Activated T-cell treated with anti-CD3 and anti-CD28 coated beads, Interleukin-2, amount 50 U/mL, for 24 hours (primary cell): Measurements from ENCODE around the gene NTN4.

Source experiments
- DNase-seq: peaks from one replicate; pipeline ENCODE4 v3.0.0-alpha.2; 2020
- H3K27ac Mint-ChIP-seq: 2 replicates; pipeline ENCODE4 v1.8.0; 2020; ENCODE audit warnings: mild to moderate bottlenecking, mixed read lengths
- H3K27me3 Mint-ChIP-seq: 2 replicates; pipeline ENCODE4 v1.8.0; 2020; ENCODE audit warnings: mixed read lengths
- H3K36me3 Mint-ChIP-seq: 2 replicates; pipeline ENCODE4 v1.8.0; 2020; ENCODE audit warnings: low read depth, mixed read lengths
- H3K4me1 Mint-ChIP-seq: 2 replicates; pipeline ENCODE4 v1.8.0; 2020; ENCODE audit warnings: low read depth, mixed read lengths
- H3K4me3 Mint-ChIP-seq: 2 replicates; pipeline ENCODE4 v1.8.0; 2020; ENCODE audit warnings: mild to moderate bottlenecking, moderate library complexity, mixed read lengths
- H3K9me3 Mint-ChIP-seq: 2 replicates; pipeline ENCODE4 v1.8.0; 2020; ENCODE audit warnings: mixed read lengths

NTN4 gene

DNA sequence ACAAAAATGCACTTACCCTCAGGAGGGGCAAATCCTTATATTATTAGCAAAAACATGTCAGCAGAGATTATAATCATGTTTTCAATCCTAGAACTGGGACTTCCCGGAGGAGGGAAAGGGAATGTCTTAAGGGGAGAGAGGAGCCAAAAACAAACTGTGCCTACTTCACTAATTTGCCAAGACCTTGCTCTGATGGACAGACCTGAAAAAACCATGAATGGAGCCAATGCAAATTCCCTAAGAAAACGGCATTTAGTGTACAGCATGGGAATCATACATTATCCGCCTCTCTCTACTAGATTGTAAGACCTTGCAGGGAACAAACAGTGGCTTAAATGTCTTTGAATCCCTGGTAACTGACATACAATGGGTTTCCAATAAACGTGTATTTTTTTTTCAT, 70.4 kb downstream of the NTN4 start:
- H3K4me3 Mint-ChIP-seq: no peak overlapping the region
- H3K27me3 Mint-ChIP-seq: no peaks in the 10 kb centered on the region
- no peak for DNase-seq
- H3K27ac Mint-ChIP-seq: no peak overlapping the region
- no peaks in the 10 kb centered on the region for H3K4me1 Mint-ChIP-seq
- no peaks in the 10 kb centered on the region for H3K9me3 Mint-ChIP-seq
- H3K36me3 Mint-ChIP-seq: no peaks in the 10 kb centered on the region

DNA sequence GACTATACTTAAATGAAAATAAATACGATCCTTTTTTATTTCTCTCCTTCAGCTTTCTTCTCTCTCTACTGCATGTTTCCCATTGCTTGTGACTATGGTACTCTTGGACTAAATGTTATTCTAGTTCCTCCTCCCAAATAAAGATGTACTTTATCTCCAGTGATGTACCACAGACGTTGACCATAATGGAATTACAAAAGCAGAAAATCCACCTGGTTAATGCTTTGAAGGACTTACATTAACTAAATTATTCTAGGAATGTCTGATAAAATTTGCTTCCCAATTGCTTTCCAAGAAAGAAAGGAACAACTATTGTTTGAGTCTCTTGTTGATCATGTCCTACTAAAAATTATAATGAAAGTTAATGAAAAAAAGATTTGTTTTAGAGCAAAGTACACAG, 71.8 kb downstream of the NTN4 start:
- H3K27ac Mint-ChIP-seq: no peak overlapping the region

DNA sequence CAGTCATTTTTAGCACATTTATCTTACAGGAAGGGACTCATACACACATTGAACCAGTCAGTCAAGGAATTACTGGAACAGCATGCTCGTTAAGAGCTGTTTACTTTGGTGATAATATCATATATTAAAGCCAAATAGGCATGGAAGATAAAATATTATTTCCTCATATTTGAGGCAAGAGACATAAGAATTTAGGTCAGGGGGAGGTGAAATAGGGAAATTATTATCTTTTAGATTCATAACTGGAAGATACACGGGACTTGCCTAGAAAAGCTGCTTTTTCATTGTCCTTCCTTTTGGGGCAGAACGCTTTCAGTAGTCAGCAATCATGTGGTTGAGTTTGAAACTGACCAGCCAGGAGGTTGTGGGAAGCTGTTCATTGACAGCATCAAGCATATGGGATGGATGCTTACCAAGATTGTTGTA, 72.5 kb downstream of the NTN4 start:
- no peak overlapping the region for H3K27ac Mint-ChIP-seq
- no peak overlapping the region for H3K4me3 Mint-ChIP-seq
- no peaks in the 10 kb centered on the region for H3K9me3 Mint-ChIP-seq
- no peak for DNase-seq
- no peaks in the 10 kb centered on the region for H3K36me3 Mint-ChIP-seq
- no peaks in the 10 kb centered on the region for H3K4me1 Mint-ChIP-seq
- no peaks in the 10 kb centered on the region for H3K27me3 Mint-ChIP-seq

More for the DNA sequence above, 71.8 kb downstream of the NTN4 start:
- H3K9me3 Mint-ChIP-seq: no peaks in the 10 kb centered on the region
- no peak overlapping the region for H3K4me3 Mint-ChIP-seq
- H3K36me3 Mint-ChIP-seq: no peaks in the 10 kb centered on the region
- no peaks in the 10 kb centered on the region for H3K4me1 Mint-ChIP-seq
- no peak for DNase-seq
- H3K27me3 Mint-ChIP-seq: no peaks in the 10 kb centered on the region

DNA sequence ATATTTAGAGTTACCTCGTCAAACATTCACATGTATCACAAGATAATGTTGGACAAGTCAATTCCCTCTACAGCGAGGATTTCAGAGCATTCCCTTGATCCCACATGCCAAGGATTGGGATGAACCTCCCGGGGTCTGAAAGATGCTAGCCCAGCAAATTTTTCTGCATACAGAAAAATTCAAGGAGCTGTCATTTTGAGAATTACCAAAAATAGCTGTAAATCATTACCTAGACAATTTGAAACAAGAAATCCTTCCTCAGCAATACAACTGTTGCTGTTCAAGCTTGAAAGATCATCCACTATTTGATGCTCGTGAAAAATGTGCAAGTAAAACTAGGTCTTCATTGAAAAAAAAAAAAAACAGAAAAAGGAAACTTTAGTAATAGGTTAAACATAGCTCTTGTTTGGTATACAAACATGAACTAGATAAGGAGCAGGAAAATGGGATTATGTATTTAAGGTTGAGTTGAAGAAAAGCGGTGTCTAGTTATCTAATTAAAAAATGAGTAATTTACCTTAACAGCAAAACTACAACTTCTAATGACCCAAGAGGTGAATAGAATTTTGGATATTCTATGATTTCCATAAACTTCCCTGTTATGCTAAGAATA, 73.1 kb downstream of the NTN4 start:
- Mint-ChIP-seq H3K9me3 (no peaks in the 10 kb centered on the region), H3K27me3 (no peaks in the 10 kb centered on the region), H3K4me1 (no peaks in the 10 kb centered on the region), H3K27ac (no peak overlapping the region), H3K36me3 (no peaks in the 10 kb centered on the region), H3K4me3 (no peak overlapping the region)
- DNase-seq: no peak

DNA sequence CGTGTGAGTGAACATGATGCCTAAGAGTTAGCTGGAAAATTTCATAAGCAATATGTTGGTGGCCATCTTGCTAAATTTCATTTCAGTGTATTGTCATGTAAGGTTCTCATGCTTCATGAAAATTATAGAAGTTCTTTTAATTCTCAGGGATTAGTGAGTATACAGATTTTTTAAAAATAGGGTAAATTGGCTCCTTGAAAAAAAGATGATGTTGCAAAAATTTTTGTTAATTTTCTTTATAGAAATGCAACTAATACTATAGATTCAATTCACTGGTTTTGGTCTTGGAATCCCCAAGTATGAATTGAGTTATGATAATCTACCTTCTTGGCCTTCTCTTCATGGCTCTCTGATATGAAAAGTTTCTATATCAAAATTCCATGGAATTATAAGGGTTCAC, 75.4 kb downstream of the NTN4 start:
- H3K27me3 Mint-ChIP-seq: no peaks in the 10 kb centered on the region
- no peak overlapping the region for H3K4me3 Mint-ChIP-seq
- DNase-seq: no peak
- H3K27ac Mint-ChIP-seq: no peak overlapping the region
- no peaks in the 10 kb centered on the region for H3K4me1 Mint-ChIP-seq
- H3K36me3 Mint-ChIP-seq: no peaks in the 10 kb centered on the region
- no peaks in the 10 kb centered on the region for H3K9me3 Mint-ChIP-seq

DNA sequence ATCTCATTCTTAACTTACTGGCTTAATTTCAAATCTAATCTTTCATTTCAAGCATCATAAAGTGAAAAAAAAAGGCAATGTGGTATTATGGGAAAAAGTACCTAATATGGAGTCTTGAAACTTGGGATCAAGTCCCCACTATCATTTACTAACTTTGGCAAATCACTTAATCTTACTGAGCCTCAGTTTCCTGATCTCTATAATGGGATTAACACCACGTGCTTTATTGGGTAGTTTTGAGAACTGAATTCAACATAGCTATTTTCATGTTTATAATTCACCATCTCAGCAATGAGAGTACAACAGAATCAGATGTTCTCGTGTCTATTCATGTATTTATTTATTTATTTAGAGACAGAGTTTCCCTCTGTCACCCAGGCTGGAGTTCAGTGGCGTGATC, 78.3 kb downstream of the NTN4 start:
- H3K36me3 Mint-ChIP-seq: no peaks in the 10 kb centered on the region
- no peaks in the 10 kb centered on the region for H3K9me3 Mint-ChIP-seq
- H3K27ac Mint-ChIP-seq: no peak overlapping the region
- peaks cover under 1% of the 10 kb centered on the region for H3K27me3 Mint-ChIP-seq
- no peak overlapping the region for H3K4me3 Mint-ChIP-seq
- no peaks in the 10 kb centered on the region for H3K4me1 Mint-ChIP-seq
- DNase-seq: no peak

DNA sequence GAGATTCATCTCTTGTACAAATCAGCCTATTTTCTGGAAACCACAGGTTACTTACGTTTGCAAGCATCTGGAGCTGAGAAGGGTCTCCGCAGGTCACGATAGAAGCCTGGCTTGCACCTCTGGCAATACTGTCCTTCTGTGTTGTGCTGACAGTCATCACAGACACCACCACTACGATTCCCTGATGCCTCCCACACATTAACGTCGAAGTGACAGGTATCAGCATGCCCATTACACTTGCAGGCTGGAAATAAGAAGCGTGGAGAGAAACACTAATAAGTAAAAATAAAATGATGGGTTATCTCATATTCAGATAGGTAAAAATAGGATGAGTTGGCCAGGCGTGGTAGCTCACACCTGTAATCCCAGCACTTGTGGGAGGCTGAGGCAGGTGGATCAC, 80.2 kb downstream of the NTN4 start:
- Mint-ChIP-seq H3K36me3 (no peaks in the 10 kb centered on the region), H3K9me3 (no peaks in the 10 kb centered on the region), H3K27ac (no peak overlapping the region), H3K27me3 (peaks cover 3% of the 10 kb centered on the region), H3K4me3 (no peak overlapping the region), H3K4me1 (no peaks in the 10 kb centered on the region)
- DNase-seq: no peak

DNA sequence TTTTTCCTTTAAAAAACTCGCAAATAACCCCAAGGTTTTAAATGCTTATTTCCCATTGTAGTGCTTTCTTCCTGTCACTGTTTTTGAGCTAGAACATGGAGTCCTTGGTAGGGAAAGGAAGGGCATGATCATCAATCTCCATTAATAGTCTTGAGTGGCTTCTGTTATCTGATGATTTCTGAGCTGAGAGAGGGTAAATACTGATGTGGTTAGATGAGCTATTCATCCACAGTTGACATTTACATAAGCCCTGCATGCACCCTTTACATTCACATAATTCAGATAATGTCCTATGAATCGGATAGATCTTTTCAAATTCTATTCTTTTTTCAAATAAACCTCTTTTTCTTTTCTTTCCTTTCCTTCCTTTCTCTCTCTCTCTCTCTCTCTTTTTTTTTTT, 81.4 kb downstream of the NTN4 start:
- no peak for DNase-seq
- Mint-ChIP-seq H3K27me3 (peaks cover 8% of the 10 kb centered on the region), H3K4me1 (no peaks in the 10 kb centered on the region), H3K36me3 (no peaks in the 10 kb centered on the region), H3K4me3 (no peak overlapping the region), H3K9me3 (no peaks in the 10 kb centered on the region), H3K27ac (no peak overlapping the region)

DNA sequence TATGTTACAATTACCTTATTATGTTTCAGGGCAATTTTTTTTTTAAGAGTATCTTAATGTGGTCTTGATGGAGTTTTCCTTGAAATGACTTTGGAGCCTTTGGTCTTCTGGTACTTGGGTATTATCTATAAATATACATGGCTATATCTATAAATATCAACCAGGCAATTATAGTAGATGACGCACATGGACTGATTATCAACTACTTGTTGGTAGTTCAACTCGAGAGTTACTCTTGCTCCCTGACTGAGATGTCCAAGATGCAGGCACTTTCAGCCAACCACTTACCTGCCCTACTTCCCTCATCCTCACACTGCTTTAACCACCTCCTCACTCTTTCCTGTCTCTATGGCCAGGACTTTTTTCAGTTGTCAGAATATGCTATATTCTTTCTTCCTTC, 85.4 kb downstream of the NTN4 start:
- DNase-seq: no peak
- no peaks in the 10 kb centered on the region for H3K36me3 Mint-ChIP-seq
- no peak overlapping the region for H3K27ac Mint-ChIP-seq
- H3K9me3 Mint-ChIP-seq: no peaks in the 10 kb centered on the region
- peaks cover 22% of the 10 kb centered on the region for H3K27me3 Mint-ChIP-seq
- H3K4me3 Mint-ChIP-seq: no peak overlapping the region
- peaks cover 3% of the 10 kb centered on the region for H3K4me1 Mint-ChIP-seq

DNA sequence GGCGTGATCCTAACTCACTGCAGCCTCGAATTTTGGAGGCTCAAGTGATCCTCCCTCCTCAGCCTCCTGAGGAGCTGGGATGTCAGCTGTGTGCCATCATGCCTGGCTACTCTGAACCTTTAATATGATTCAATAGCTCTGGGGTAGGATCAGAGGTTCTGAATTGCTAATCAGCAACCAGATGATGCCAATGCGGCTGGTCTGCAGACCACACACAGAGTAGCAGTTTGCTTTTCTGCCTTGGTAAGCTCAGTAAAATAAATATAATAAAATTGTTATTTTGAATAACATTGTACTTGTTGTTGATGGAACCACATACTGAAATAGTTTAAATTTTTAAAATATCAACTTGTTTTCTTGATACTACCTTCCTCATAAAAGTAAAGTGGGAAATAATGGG, 86.6 kb downstream of the NTN4 start:
- H3K27ac Mint-ChIP-seq: no peak overlapping the region
- DNase-seq: no peak
- H3K9me3 Mint-ChIP-seq: no peaks in the 10 kb centered on the region
- H3K4me1 Mint-ChIP-seq: peaks cover 3% of the 10 kb centered on the region
- no peak overlapping the region for H3K4me3 Mint-ChIP-seq
- H3K36me3 Mint-ChIP-seq: no peaks in the 10 kb centered on the region
- H3K27me3 Mint-ChIP-seq: peaks cover 22% of the 10 kb centered on the region

DNA sequence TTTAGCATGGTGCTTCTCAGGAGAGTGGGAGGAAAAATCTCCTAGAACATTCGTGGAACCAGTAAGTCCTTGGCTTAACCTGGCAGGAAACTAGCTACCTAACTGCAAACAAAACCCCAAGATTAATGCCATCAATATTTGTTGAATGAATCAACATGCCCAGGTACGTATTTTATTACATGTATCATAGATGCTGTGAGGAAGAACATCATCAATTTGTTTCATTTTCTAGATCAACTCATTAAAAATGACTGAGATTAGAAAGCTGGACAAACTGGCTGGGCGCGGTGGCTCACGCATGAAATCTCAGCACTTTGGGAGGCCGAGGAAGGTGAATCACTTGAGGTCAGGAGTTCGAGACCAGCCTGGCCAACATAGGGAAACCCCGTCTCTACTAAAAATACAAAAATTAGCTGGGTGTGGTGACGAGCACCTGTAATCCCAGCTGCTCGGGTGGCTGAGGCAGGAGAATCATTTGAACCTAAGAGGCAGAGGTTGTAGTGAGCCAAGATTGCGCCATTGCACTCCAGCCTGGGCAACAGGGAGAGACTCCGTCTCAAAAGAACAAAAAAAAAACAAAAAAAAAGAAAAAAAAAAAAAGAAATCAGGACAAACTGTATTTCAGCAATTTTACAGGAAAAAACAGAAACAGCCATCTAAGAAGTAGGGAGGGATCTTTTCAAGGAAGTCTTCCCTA, 88.7 kb downstream of the NTN4 start:
- no peaks in the 10 kb centered on the region for H3K9me3 Mint-ChIP-seq
- peaks cover 3% of the 10 kb centered on the region for H3K4me1 Mint-ChIP-seq
- no peak overlapping the region for H3K4me3 Mint-ChIP-seq
- H3K27me3 Mint-ChIP-seq: peaks cover 19% of the 10 kb centered on the region
- DNase-seq: no peak
- H3K36me3 Mint-ChIP-seq: no peaks in the 10 kb centered on the region
- no peak overlapping the region for H3K27ac Mint-ChIP-seq

DNA sequence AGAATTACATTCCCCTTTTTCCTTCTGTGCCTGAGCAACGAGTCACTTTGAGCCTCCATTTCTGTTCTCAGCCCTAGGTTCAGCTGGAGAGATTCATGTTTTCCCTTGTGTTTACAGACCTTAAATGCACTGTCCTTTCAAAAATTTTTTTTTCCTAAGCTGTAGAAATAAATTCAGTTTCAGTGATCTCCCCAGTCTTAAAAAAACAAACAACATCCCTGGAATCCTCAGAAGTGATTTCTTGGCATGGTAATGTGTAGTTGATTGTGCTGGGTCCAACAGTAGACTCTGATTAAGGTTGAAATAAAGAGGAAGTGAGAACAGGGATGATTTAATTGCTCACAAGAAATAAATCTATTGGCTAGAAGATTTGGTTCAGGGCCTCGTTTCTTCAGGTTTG, 89.3 kb downstream of the NTN4 start:
- H3K27me3 Mint-ChIP-seq: peaks cover 19% of the 10 kb centered on the region
- H3K9me3 Mint-ChIP-seq: no peaks in the 10 kb centered on the region
- no peaks in the 10 kb centered on the region for H3K36me3 Mint-ChIP-seq
- no peak overlapping the region for H3K27ac Mint-ChIP-seq
- no peak for DNase-seq
- H3K4me1 Mint-ChIP-seq: peaks cover 3% of the 10 kb centered on the region
- H3K4me3 Mint-ChIP-seq: no peak overlapping the region

DNA sequence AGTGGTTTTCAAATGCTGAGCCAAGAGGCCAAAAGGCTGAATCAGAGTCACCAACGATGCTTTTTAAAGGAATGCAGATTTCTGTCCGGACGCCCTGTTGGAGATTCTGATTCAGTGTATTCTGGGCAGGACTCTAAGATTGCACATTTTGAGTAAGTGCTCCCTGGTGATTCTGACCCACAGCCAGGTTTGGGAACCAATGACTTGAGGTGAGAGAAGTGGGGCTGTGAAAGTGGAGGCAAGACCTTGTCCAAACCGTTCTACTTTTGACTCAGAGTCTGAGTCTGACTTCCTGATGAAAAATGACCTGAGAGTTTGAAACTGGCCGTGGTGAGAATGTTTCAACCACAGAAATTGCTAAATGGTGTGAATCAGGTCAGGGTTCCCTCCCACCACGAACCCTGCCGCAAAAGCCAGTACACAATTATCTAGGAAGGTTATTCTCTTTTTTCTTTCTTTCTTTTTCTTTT, 90.2 kb downstream of the NTN4 start:
- Mint-ChIP-seq H3K27me3 (peaks cover 19% of the 10 kb centered on the region), H3K27ac (peak overlapping the region; percentile 13), H3K36me3 (no peaks in the 10 kb centered on the region), H3K4me3 (no peak overlapping the region), H3K9me3 (no peaks in the 10 kb centered on the region), H3K4me1 (peaks cover 3% of the 10 kb centered on the region)
- no peak for DNase-seq

DNA sequence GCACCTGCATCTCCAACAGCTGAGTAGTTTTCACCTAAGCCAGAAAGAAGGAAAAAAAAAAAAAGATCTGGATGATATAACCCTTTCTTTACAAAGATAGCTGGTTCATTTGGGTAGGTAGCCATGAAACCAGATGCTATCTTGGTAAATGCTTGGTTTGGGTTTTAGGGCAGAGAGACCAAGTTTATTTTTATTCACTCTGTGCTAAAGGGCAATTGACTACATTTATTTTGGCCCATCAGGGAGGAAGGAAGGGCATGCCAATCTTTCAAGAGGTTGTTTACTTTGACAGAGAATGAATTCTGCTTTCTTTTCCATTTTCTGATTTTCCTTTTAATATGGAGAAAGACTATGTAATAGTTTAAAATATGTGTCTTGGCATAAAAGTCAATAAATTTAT, 91.0 kb downstream of the NTN4 start:
- no peak overlapping the region for H3K4me3 Mint-ChIP-seq
- H3K9me3 Mint-ChIP-seq: no peaks in the 10 kb centered on the region
- peaks cover 3% of the 10 kb centered on the region for H3K4me1 Mint-ChIP-seq
- DNase-seq: no peak
- H3K36me3 Mint-ChIP-seq: no peaks in the 10 kb centered on the region
- peaks cover 16% of the 10 kb centered on the region for H3K27me3 Mint-ChIP-seq
- no peak overlapping the region for H3K27ac Mint-ChIP-seq

DNA sequence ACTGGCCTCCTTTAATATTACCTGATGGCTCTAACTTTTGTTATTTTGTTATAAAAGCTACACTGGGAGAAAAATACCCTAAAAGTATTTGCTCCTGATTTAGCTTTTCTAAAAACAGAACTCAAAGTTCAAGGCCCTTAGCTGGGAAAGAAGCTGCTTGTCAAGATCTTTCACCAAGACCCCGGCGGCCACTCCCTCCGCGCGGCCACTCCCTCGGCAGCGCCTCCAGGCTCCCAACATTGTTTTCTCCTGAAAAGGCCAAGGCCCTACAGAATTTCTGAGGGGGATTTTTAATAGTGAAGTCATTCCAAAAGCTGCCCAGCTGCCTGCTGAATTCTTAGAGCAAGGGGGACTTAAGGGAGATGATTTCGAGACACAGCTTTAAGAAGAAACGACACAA, 96.4 kb downstream of the NTN4 start:
- Mint-ChIP-seq H3K27me3 (peaks cover 3% of the 10 kb centered on the region), H3K36me3 (no peaks in the 10 kb centered on the region), H3K9me3 (no peaks in the 10 kb centered on the region), H3K4me1 (no peaks in the 10 kb centered on the region), H3K4me3 (no peak overlapping the region), H3K27ac (no peak overlapping the region)
- DNase-seq: no peak
